ENCODE results near the gene CCDC13. TPM values are rescaled to one million over a fixed set of nuclear protein-coding genes. Genes with fewer than 3 reads are reported as not detected.

The CCDC13 gene
- polyA plus RNA-seq, 2 of the 4 experiments (the other 2 are of a cell fraction) = 0.41 to 0.47 TPM

GRCh38 chr3:42805141-42805821 lies 32.2 kb upstream of the CCDC13 start:
- ATAC-seq = no peak
- H3K9me3 ChIP-seq = no peaks in the 10 kb centered on the region
- H3K4me3 ChIP-seq = peak overlapping the region; percentile 62
- ChIA-PET CTCF (interaction anchor here (1.1 to 2.0 kb wide), 4 partner anchors 13 to 76 kb away, joined by 3 to 7 read pairs (median 4); no protein-coding TSS in a partner anchor), POLR2A (interaction anchor here (1.7 kb wide), 1 partner anchor 34 kb away, joined by 6 read pairs; no protein-coding TSS in a partner anchor)
- peak overlapping the region in 1 of 2 experiments; percentile 97; a peak in 4 of 6 replicates for H3K27ac ChIP-seq
- no peak for DNase-seq (ENCODE audit: low read depth in 1 of 2, low spot score in 1 of 2)
- WGBS (ENCODE audit: missing lambda C conversion rate) = 73% methylated on average over 23 of the region's 23 CpGs
- TF ChIP-seq NPAS2 (CRISPR knock-in tag; IDR thresholded peaks at IDR 0.05; ENCODE audit: borderline replicate concordance) = no peak
- FAIRE-seq = no peak
- peak overlapping the region; percentile 84 for H3K4me2 ChIP-seq
- peaks cover 12% of the 10 kb centered on the region for H3K4me1 ChIP-seq

GRCh38 chr3:42804831-42805132 lies 31.7 kb upstream of the CCDC13 start:
- FAIRE-seq (no peak), ATAC-seq (peak; percentile 31 to 41; a peak in 5 of 6 replicates), DNase-seq (ENCODE audit: low read depth in 1 of 2, low spot score in 1 of 2) (no peak)
- no peak for TF ChIP-seq RFX5 (IDR thresholded peaks at IDR 0.05)
- TF ChIP-seq EHMT2 (IDR thresholded peaks at IDR 0.05; ENCODE audit: low read depth) = no peak
- no peak for TF ChIP-seq FOSB (CRISPR knock-in tag; IDR thresholded peaks at IDR 0.05)
- TF ChIP-seq SREBF2 (IDR thresholded peaks at IDR 0.05) = no peak
- TF ChIP-seq FOXS1 (CRISPR knock-in tag; IDR thresholded peaks at IDR 0.05) = no peak
- TF ChIP-seq ZSCAN20 (CRISPR knock-in tag; IDR thresholded peaks at IDR 0.05) = no peak
- no peak for TF ChIP-seq HEYL (CRISPR knock-in tag; IDR thresholded peaks at IDR 0.05)
- TF ChIP-seq HDAC2 (IDR thresholded peaks at IDR 0.05) = no peak
- no peak for TF ChIP-seq MAFK (IDR thresholded peaks at IDR 0.05; ENCODE audit: partially characterized antibody)
- no peak for TF ChIP-seq PBX3 (IDR thresholded peaks at IDR 0.05)
- TF ChIP-seq SMC3 (IDR thresholded peaks at IDR 0.05) = no peak
- TF ChIP-seq HOXA7 (CRISPR knock-in tag; IDR thresholded peaks at IDR 0.05) = no peak
- no peak for TF ChIP-seq ZFP36 (IDR thresholded peaks at IDR 0.05; ENCODE audit: borderline replicate concordance, partially characterized antibody)
- no peak for TF ChIP-seq NPAS2 (CRISPR knock-in tag; IDR thresholded peaks at IDR 0.05; ENCODE audit: borderline replicate concordance)
- no peak for TF ChIP-seq EP300 (IDR thresholded peaks at IDR 0.05)
- no peak for TF ChIP-seq CTCF (IDR thresholded peaks at IDR 0.05)
- TF ChIP-seq REST (IDR thresholded peaks at IDR 0.05) = no peak
- peak overlapping the region; percentile 62 for H3K4me3 ChIP-seq
- ChIA-PET CTCF (interaction anchor here (1.1 to 2.0 kb wide), 4 partner anchors 13 to 76 kb away, joined by 3 to 7 read pairs (median 4); no protein-coding TSS in a partner anchor), POLR2A (interaction anchor here (0.7 to 1.7 kb wide), 2 partner anchors 35 to 227 kb away, joined by 3 to 6 read pairs; no protein-coding TSS in a partner anchor)
- H3K9me3 ChIP-seq = no peaks in the 10 kb centered on the region
- WGBS (ENCODE audit: missing lambda C conversion rate) = 2% methylated on average over 13 of the region's 13 CpGs
- H3K27ac ChIP-seq = peak overlapping the region; percentile 79 to 97
- H3K4me2 ChIP-seq = peak overlapping the region; percentile 84
- peaks cover 12% of the 10 kb centered on the region for H3K4me1 ChIP-seq

Data from A549 (cell line).